OCI-LY1 (cell line): ENCODE results near the gene SPECC1L.

Source experiments
- H2AFZ ChIP-seq: fragments of 200-600 bp; sonication (generic), shearing (Covaris generic); 2 replicates; pipeline ENCODE4 v1.6.0; 2014; ENCODE audit warnings: antibody characterized with exemption, mild to moderate bottlenecking, low read length
- H3F3A ChIP-seq: fragments of 200-600 bp; sonication (generic), shearing (Covaris generic); 2 replicates; pipeline ENCODE4 v1.6.0; 2014; ENCODE audit warnings: mild to moderate bottlenecking, antibody characterized with exemption, low read length, moderate library complexity; ENCODE audit not compliant: insufficient read depth
- H3K27ac ChIP-seq: fragments of 200-600 bp; sonication (generic); 2 replicates; pipeline ENCODE4 v1.5.1; 2014; ENCODE audit warnings: low read length, mixed run types, mild to moderate bottlenecking, low read depth; ENCODE audit not compliant: poor library complexity, severe bottlenecking
- H3K27me3 ChIP-seq: fragments of 200-600 bp; sonication (generic); 2 replicates; pipeline ENCODE4 v1.6.0; 2014; ENCODE audit warnings: antibody characterized with exemption, mild to moderate bottlenecking, low read length, moderate library complexity; ENCODE audit not compliant: insufficient read depth
- H3K36me3 ChIP-seq: fragments of 200-600 bp; sonication (generic); 2 replicates; pipeline ENCODE4 v1.6.1; 2014; ENCODE audit warnings: mild to moderate bottlenecking, antibody characterized with exemption, low read length, moderate library complexity, mixed read lengths; ENCODE audit not compliant: insufficient read depth
- H3K4me1 ChIP-seq: fragments of 200-600 bp; sonication (generic); 2 replicates; pipeline ENCODE4 v1.5.1; 2014; ENCODE audit warnings: mild to moderate bottlenecking, low read length, moderate library complexity; ENCODE audit not compliant: insufficient read depth, severe bottlenecking
- H3K4me2 ChIP-seq: fragments of 200-600 bp; sonication (generic), shearing (Covaris generic); 2 replicates; pipeline ENCODE4 v1.6.1; 2014; ENCODE audit warnings: low read length
- H3K4me3 ChIP-seq: fragments of 200-600 bp; sonication (generic); 2 replicates; pipeline ENCODE4 v1.5.1; 2014; ENCODE audit warnings: low read length, low read depth, mild to moderate bottlenecking, mixed read lengths; ENCODE audit not compliant: poor library complexity, severe bottlenecking
- H3K79me2 ChIP-seq: fragments of 200-600 bp; shearing (Covaris generic); 2 replicates; pipeline ENCODE4 v1.6.1; 2016; ENCODE audit warnings: mixed run types, low read length, mixed read lengths; ENCODE audit not compliant: insufficient read depth
- H3K9ac ChIP-seq: fragments of 200-600 bp; sonication (generic), shearing (Covaris generic); 2 replicates; pipeline ENCODE4 v1.6.1; 2014; ENCODE audit warnings: mild to moderate bottlenecking, low read length, mixed read lengths
- H3K9me2 ChIP-seq: fragments of 200-600 bp; sonication (generic), shearing (Covaris generic); 2 replicates; pipeline ENCODE4 v1.6.1; 2014; ENCODE audit warnings: low read depth, mild to moderate bottlenecking, low read length, mixed read lengths
- H3K9me3 ChIP-seq: fragments of 200-600 bp; shearing (Covaris generic); 2 replicates; pipeline ENCODE4 v1.6.1; 2014; ENCODE audit warnings: low read length, mixed read lengths
- H4K20me1 ChIP-seq: fragments of 200-600 bp; sonication (generic), shearing (Covaris generic); 2 replicates; pipeline ENCODE4 v1.6.0; 2016; ENCODE audit warnings: mild to moderate bottlenecking, low read length; ENCODE audit not compliant: insufficient read depth
- EZH2 ChIP-seq: fragments of 200-600 bp; sonication (generic), shearing (Covaris generic); IDR thresholded peaks from 2 replicates; pipeline ENCODE4 v1.8.0; 2017; ENCODE audit warnings: borderline replicate concordance, mixed run types, mild to moderate bottlenecking, antibody characterized with exemption, low read length, moderate library complexity, mixed read lengths
- TF ChIP-seq, protein P1 (sequence below): fragments of 200-600 bp; sonication (generic), shearing (Covaris generic); IDR thresholded peaks from 2 replicates; pipeline ENCODE4 v1.5.1; 2017; ENCODE audit warnings: mild to moderate bottlenecking, antibody characterized with exemption, low read length, moderate library complexity, mixed read lengths

The SPECC1L gene

GRCh38 chr22:24460418-24461089 lies 189.9 kb downstream of the SPECC1L start:
- Histone ChIP-seq H3K4me2 (peak overlapping the region; percentile 43; the same call in 1 of the 2 replicates), H3K27me3 (no peaks in the 10 kb centered on the region), H2AFZ (peak overlapping the region; percentile 94), H3K9me3 (no peaks in the 10 kb centered on the region), H4K20me1 (no peaks in the 10 kb centered on the region), H3K9ac (peak overlapping the region; percentile 33; the same call in 1 of the 2 replicates), H3K36me3 (no peaks in the 10 kb centered on the region), H3F3A (no peaks in the 10 kb centered on the region), H3K4me3 (no peak overlapping the region), H3K9me2 (no peaks in the 10 kb centered on the region), H3K79me2 (no peaks in the 10 kb centered on the region), H3K4me1 (peaks cover 31% of the 10 kb centered on the region), H3K27ac (peak overlapping the region; percentile 30)
- no peak for TF ChIP-seq EZH2
- TF ChIP-seq, protein P1, sequence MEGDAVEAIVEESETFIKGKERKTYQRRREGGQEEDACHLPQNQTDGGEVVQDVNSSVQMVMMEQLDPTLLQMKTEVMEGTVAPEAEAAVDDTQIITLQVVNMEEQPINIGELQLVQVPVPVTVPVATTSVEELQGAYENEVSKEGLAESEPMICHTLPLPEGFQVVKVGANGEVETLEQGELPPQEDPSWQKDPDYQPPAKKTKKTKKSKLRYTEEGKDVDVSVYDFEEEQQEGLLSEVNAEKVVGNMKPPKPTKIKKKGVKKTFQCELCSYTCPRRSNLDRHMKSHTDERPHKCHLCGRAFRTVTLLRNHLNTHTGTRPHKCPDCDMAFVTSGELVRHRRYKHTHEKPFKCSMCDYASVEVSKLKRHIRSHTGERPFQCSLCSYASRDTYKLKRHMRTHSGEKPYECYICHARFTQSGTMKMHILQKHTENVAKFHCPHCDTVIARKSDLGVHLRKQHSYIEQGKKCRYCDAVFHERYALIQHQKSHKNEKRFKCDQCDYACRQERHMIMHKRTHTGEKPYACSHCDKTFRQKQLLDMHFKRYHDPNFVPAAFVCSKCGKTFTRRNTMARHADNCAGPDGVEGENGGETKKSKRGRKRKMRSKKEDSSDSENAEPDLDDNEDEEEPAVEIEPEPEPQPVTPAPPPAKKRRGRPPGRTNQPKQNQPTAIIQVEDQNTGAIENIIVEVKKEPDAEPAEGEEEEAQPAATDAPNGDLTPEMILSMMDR = no peak; the same call in 1 of the 2 replicates

GRCh38 chr22:24463071-24463760 lies 192.6 kb downstream of the SPECC1L start:
- TF ChIP-seq, protein P1 = no peak
- TF ChIP-seq EZH2 = no peak
- no peaks in the 10 kb centered on the region for H4K20me1 ChIP-seq
- H3K79me2 ChIP-seq = no peaks in the 10 kb centered on the region
- no peaks in the 10 kb centered on the region for H3K9me3 ChIP-seq
- H2AFZ ChIP-seq = 0 out of 2 replicates have a peak overlapping the region, but pooled peaks have one; percentile 24
- no peaks in the 10 kb centered on the region for H3F3A ChIP-seq
- no peaks in the 10 kb centered on the region for H3K9me2 ChIP-seq
- no peaks in the 10 kb centered on the region for H3K27me3 ChIP-seq
- no peak overlapping the region for H3K9ac ChIP-seq
- H3K27ac ChIP-seq = peak overlapping the region; percentile 47
- no peak overlapping the region for H3K4me3 ChIP-seq
- H3K4me1 ChIP-seq = peaks cover 46% of the 10 kb centered on the region
- H3K36me3 ChIP-seq = no peaks in the 10 kb centered on the region
- H3K4me2 ChIP-seq = no peak overlapping the region

DNA sequence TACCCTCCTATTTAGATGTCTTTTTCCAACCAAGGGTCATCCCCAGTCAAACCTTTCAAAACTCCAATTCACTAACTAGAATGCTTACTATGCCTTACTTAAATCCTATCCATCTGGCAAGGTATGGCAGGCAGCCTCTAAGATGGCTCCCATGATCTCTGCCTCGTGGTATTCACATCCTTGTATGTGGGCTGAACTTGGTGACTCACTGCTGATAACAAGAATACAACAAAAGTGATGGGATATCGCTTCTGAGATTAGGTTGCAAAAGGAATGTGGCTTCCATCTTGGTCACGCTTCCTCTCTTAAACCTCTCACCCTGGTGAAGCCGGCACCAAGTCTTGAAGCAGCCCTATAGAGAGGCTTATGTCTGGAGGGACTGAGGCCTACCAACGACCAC lies 194.9 kb downstream of the SPECC1L start:
- no peaks in the 10 kb centered on the region for H3K27me3 ChIP-seq
- TF ChIP-seq, protein P1 = no peak
- no peak for TF ChIP-seq EZH2
- no peak overlapping the region for H3K9ac ChIP-seq
- H3F3A ChIP-seq = no peaks in the 10 kb centered on the region
- no peaks in the 10 kb centered on the region for H3K36me3 ChIP-seq
- no peak overlapping the region for H3K4me2 ChIP-seq
- H3K4me1 ChIP-seq = peaks cover 38% of the 10 kb centered on the region
- no peak overlapping the region for H2AFZ ChIP-seq
- H3K9me2 ChIP-seq = no peaks in the 10 kb centered on the region
- no peaks in the 10 kb centered on the region for H4K20me1 ChIP-seq
- no peak overlapping the region for H3K4me3 ChIP-seq
- H3K9me3 ChIP-seq = no peaks in the 10 kb centered on the region
- H3K27ac ChIP-seq = peak overlapping the region; percentile 64
- no peaks in the 10 kb centered on the region for H3K79me2 ChIP-seq
